Activated CD8-positive, alpha-beta memory T cell treated with anti-CD3 and anti-CD28 coated beads for 1 hour (primary cell): ENCODE measurements around the gene PLXNB1.
A peak's percentile ranks its signal among the peaks of the same experiment; 100 is the strongest.
"Not testable (repeated sequence)": the region's sequence is repeated elsewhere in the genome, so short reads cannot be mapped to it uniquely, and the experiment has no call there.

Experiments used
- DNase-seq, 2 donors: peaks; one replicate each; pipeline ENCODE4 v3.0.0-alpha.2; 2020; ENCODE audit warnings: low read depth in 1 of 2; ENCODE audit errors: extremely low read depth in 1 of 2

PLXNB1 gene, protein sequence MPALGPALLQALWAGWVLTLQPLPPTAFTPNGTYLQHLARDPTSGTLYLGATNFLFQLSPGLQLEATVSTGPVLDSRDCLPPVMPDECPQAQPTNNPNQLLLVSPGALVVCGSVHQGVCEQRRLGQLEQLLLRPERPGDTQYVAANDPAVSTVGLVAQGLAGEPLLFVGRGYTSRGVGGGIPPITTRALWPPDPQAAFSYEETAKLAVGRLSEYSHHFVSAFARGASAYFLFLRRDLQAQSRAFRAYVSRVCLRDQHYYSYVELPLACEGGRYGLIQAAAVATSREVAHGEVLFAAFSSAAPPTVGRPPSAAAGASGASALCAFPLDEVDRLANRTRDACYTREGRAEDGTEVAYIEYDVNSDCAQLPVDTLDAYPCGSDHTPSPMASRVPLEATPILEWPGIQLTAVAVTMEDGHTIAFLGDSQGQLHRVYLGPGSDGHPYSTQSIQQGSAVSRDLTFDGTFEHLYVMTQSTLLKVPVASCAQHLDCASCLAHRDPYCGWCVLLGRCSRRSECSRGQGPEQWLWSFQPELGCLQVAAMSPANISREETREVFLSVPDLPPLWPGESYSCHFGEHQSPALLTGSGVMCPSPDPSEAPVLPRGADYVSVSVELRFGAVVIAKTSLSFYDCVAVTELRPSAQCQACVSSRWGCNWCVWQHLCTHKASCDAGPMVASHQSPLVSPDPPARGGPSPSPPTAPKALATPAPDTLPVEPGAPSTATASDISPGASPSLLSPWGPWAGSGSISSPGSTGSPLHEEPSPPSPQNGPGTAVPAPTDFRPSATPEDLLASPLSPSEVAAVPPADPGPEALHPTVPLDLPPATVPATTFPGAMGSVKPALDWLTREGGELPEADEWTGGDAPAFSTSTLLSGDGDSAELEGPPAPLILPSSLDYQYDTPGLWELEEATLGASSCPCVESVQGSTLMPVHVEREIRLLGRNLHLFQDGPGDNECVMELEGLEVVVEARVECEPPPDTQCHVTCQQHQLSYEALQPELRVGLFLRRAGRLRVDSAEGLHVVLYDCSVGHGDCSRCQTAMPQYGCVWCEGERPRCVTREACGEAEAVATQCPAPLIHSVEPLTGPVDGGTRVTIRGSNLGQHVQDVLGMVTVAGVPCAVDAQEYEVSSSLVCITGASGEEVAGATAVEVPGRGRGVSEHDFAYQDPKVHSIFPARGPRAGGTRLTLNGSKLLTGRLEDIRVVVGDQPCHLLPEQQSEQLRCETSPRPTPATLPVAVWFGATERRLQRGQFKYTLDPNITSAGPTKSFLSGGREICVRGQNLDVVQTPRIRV (N-terminal part only)

DNA sequence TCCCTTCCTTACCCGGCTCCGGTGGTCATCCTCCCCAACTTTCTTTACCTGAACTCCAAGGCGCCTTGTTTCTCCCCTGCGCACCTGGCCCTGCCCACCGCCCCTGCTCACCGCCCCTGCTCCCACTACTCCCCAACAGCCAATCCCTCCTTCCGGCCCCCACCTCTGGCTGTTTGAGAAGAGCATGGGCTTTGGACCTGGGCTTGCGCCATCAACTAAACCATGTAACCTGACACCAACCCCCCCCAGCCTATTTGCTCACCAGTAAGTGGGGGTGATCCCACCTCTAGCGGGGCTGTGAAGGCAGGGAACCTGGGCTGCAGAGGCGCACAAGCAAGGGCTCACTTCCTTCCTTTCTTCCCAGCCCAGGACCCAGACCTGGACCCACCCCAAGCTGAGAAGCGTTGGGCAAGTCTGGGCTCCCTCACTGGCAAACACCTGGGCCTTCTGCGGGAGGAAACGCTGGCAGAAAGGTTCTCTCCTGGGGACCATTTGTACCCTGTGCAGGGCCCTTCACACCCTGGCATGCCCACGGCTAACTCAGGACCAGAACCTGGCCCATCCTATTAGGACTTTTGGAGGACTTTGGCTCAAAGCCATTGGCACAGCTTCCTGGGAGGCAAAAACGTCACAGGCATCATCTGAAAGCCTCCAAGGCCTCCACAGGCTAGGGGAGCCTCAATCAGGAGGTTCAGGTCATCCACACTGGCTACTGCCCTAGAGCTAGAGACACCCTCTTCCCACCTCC is at the start of gene PLXNB1:
PLXNB1 (minus strand) TSS at position 127 of the 748 bp plus-strand sequence. CDS start 5,475 bp downstream, outside the sequence.
- no peak for DNase-seq

DNA sequence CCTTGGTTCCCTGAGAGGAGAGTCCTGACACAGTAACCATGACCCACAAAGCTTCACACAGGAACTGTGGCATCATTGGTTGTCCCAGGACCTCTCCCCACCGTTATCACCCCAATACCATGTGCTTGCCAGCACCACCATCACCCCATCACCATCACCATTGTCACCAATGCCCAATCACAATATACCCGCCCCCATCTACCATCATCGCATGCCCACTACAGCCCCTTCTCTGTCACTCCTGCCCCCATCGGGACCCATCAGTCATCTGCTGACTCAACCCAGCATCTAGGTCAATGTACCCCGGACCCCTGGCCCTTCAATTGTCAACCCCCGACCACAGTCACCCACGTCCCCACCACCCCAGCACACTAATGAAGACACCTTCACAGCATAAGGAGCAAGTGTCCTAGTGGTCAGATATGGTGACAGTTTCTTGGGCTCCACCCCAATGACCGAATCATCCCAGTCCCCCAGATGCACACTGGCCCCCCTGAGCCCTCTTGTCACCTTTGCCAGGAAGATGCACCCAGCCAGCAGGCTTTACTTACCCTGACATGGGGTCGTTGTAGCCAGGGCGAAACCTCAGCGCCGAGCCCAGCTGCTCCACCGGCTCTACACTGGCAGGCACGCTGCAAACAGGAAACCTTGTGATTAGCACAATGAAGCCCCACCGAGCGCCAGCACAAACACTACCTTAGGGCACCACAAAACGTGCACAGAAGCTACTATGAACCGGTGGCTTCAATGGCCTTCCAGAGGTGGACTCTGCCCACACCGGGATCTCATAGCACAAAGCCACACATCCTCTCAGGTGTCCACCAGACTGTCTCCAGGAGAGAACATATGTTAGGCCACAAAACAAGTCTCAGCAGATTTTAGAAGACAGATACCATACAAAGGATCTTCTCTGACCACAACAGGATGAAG is 49.0 kb upstream of the PLXNB1 start:
- DNase-seq, result peak in 1 of 2 donors; percentile 32

DNA sequence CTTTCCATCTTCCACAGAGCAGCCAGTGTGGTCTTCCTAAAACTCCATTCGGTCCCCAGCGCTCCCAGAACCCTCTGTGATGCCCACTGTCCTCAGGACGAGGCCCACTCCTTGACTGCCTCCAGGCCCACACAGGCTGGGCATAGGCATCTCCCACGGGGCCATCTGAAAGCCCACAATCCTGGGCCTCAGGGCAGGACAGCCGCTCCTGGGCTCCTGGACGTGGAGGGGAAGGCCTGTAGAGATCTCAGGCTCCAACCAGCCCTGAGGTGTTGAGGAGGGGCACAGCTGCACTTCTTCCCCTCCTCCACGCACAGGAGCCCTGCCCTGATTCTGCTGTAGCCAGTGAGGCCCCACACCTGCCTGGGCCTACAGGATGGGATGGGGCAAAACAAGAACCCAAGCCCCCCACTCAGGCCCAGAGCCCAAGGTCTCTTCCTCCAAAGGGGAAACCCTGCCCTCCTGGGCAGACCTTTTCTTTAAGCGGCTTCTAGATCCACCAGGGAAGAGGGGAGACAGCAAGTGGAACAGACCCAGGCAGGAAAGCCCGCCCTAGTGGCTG is 48.2 kb upstream of the PLXNB1 start:
- DNase-seq, result no peak

DNA sequence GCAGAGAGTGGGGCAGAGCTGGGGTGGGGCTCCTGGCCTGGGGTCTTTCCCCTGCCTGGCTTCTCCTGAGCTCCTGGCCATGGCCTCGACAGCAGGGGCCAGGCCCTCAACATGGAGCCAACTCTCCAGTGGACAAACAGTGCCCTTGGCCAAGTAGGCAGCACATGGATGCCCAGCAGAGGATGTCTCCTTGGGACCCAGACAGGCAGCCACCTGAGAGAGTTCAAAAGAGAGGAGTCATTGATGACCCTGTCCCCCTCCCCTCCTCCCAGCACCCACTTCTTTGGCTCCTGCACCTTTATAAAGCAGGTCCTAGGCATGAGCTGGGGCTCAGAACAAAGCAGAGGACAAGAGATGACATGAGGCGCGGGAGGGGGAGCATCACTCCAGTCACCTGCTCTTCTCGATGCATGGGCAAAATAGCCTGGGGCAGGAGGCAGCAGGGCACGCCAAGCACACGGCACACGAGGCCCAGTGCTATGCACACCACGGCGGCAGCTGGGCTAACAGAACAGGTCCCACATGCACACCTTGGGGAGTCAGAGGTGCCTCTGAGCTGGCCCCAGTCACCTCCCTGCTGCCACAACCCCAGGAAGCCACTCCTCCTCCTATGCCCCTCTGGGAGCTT is 46.7 kb upstream of the PLXNB1 start:
- no peak for DNase-seq

GRCh38 chr3:48475188-48475587 is 45.3 kb upstream of the PLXNB1 start:
- DNase-seq, result no peak

- no peak for DNase-seq
These were observed 44.7 kb upstream of the PLXNB1 start for GRCh38 chr3:48474619-48475018.

- DNase-seq, result not testable (repeated sequence)
These were observed 44.1 kb upstream of the PLXNB1 start for GRCh38 chr3:48474031-48474430.

DNA sequence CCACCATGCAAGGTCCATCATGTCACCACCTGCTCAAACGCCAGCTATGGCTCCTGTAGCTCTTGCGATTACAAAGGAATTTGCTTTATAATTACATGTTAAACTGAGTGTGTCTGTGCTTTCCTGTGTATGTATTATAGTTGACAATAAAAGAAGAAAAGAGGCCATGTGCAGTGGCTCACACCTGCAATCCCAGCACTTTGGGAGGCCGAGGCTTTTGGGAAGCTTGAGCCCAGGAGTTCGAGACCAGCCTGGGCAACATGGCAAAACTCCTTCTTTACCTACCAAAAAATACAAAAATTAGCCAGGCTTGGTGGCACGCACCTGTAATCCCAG is 43.7 kb upstream of the PLXNB1 start:
- no peak for DNase-seq

DNA sequence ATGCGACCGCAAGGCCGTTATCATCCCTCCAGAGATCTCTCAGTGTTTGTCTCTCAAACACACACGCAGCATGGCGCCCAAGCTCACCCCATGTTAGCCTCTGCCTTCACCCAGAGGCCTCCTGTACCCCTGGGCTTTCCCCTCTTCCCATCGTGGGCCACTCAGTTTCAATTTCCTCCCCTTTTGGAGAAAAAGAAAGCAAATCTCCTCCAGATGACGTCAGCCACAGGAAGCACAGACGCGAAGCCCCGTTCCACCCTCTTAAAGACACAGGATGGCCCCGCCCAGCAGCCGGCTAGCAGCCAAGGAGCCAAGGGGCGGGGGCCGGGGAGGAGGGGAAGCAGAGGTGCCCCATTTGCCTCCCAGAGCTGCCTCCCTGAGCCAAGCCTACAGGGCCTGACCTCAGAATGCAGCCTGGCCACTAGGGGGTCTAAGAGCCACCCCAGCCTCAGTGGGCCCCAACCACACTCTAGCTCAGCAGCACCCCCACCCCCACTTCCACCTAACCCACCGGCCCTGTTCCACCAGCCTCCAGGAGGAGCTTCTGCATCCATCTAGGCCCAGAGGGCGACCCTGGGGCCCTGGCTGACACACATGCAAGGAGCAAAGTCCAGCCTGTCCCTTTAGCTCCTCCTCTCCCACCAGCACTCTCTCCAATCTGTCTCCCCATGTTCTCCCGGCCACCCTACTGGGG is 43.2 kb upstream of the PLXNB1 start:
- peak; percentile 83 to 89 for DNase-seq

DNA sequence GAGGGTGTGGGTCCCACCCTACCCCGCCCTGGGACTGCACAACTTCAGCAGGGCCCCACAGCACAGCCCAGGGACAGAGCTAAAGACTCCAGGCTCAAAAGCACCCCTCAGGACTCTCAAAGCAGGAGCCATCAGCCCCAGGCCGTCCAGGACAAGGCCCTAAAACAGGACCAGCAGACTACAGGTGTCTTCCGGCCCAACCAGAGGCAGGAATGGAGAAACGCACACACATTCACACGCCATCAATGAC is 42.7 kb upstream of the PLXNB1 start:
- DNase-seq, result no peak

GRCh38 chr3:48470286-48470685 is 40.4 kb upstream of the PLXNB1 start:
- DNase-seq, result no peak

DNA sequence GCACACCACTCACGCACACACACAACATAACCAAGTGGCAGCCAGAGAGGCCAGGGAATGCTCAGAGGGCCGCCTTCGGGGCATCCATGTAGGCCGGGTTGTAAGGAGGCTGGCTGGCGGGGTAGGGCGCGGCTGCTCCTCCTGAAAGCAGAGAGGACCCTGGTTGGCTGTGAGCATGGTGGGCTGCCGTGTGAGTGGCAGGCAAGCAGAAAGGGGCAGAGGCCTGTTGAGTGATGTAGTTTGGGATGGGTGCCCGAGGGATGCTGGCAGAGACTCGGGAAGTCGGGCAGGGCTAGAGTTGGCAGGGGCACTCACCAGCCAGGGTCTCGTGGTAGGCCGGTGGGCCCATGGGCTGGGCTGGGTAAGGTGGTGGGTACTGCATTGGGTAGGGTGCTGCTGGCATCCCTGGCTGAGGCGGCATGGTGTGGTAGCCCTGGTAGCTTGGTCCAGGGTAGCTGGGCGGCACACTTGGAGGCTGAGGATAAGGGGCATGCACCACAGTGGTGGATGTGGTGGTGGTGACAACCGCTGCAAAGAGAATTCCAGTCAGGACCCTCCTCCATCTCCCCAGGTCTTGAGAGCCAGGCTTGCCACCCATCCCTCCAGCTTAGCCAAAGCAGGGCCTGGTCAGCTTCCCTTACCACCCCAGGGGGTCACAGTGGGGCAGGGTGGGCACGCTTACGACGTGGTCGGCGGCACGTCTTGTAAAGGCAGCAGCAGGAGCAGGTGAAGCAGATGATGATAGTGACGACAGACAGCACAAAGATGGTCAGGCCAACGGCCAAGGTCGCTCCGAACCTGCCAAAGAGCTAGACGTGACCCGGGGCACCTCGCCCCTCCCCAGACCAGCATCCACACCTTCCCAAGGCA is 39.4 kb upstream of the PLXNB1 start:
- DNase-seq, result no peak

GRCh38 chr3:48468329-48468731 is 38.4 kb upstream of the PLXNB1 start:
- no peak for DNase-seq

DNA sequence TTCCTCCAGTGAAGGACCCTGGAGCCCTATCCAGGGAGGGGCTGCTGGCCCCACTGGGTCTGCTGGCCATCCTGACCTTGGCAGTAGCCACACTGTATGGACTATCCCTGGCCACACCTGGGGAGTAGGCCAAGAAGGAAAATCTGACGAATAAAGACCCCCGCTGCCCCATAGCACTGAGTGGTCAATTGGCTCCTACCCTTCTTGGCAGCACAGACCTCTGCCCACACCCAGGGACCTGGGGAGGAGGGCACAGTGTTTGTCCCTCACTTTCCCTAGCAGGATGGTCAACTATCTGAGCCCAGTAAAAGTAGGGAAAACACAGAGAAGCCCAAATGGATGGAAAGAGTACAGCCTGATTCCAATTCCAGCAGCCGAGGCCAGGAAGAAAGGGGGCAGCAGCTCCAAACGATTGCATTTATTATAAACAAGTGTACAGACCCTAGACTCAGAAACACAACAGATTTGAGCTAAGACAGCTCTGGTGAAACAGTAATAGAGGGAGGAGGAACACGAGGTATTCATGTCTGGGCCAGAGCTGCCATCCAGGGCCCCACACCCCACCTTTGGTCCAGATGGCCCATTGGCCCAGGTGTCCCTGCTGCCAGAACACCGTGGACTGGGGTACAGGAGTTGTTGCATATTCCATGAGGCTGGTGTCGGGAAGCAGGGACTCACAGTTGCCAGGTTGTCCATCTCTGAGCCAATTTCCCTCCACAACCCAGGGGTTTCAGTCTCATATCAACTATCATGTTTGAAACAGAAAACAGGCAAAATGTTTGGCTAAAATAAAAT is 37.8 kb upstream of the PLXNB1 start:
- no peak for DNase-seq

- DNase-seq, result no peak
These were observed 37.2 kb upstream of the PLXNB1 start for GRCh38 chr3:48467110-48467454.

GRCh38 chr3:48466386-48467109 is 36.7 kb upstream of the PLXNB1 start:
- DNase-seq, result no peak
